Glutamatergic neuron (in vitro differentiated cells): Measurements from ENCODE around the gene COL4A6. TPM values are rescaled to one million over a fixed set of nuclear protein-coding genes. Genes with fewer than 3 reads are reported as not detected.
A peak's percentile ranks its signal among the peaks of the same experiment; 100 is the strongest.

Experiments
- DNase-seq: peaks from one replicate; pipeline ENCODE4 v3.0.0; 2022
- H3K27ac Mint-ChIP-seq: one replicate; pipeline ENCODE4 v1.8.0; 2020; ENCODE audit warnings: mild to moderate bottlenecking, mixed read lengths, inconsistent platforms; ENCODE audit not compliant: unreplicated experiment
- H3K27me3 Mint-ChIP-seq: one replicate; pipeline ENCODE4 v1.8.0; 2020; ENCODE audit warnings: mild to moderate bottlenecking, moderate library complexity, mixed read lengths, inconsistent platforms; ENCODE audit not compliant: unreplicated experiment
- H3K36me3 Mint-ChIP-seq: one replicate; pipeline ENCODE4 v1.8.0; 2020; ENCODE audit warnings: mild to moderate bottlenecking, mixed read lengths, inconsistent platforms; ENCODE audit not compliant: unreplicated experiment
- H3K4me1 Mint-ChIP-seq: one replicate; pipeline ENCODE4 v1.8.0; 2020; ENCODE audit warnings: mild to moderate bottlenecking, low read depth, mixed read lengths, inconsistent platforms; ENCODE audit not compliant: unreplicated experiment
- H3K4me3 Mint-ChIP-seq: one replicate; pipeline ENCODE4 v1.8.0; 2020; ENCODE audit warnings: mild to moderate bottlenecking, mixed read lengths, inconsistent platforms; ENCODE audit not compliant: unreplicated experiment
- H3K9me3 Mint-ChIP-seq: one replicate; pipeline ENCODE4 v1.8.0; 2020; ENCODE audit warnings: mild to moderate bottlenecking, moderate library complexity, mixed read lengths, inconsistent platforms; ENCODE audit not compliant: unreplicated experiment
- CTCF ChIP-seq: fragments of 200-600 bp; sonication (generic); IDR thresholded peaks from one replicate; pipeline ENCODE4 v1.5.0; 2021; ENCODE audit not compliant: partially characterized antibody, unreplicated experiment
- total RNA-seq: library from RNA; stranded (reverse); fragmentation: NEBNext Ultra II Directional; extraction: Animal tissue kit (Norgen Biotek cat#: 25700); gene quantifications from one replicate; pipeline ENCODE4 v1.2.1, GENCODE V29; 2021; ENCODE audit not compliant: unreplicated experiment

COL4A6 gene
- total RNA-seq, 1 donor from 2014 or later, result 0.05 TPM

GRCh38 chrX:108349210-108349609 lies 89.0 kb downstream of the COL4A6 start:
- DNase-seq, result no peak
- TF ChIP-seq CTCF, result no peak
- Mint-ChIP-seq H3K36me3 (no peaks in the 10 kb centered on the region), H3K9me3 (no peaks in the 10 kb centered on the region), H3K27me3 (no peaks in the 10 kb centered on the region), H3K4me3 (no peak overlapping the region), H3K27ac (no peak overlapping the region), H3K4me1 (no peaks in the 10 kb centered on the region)

GRCh38 chrX:108348525-108348924 lies 89.7 kb downstream of the COL4A6 start:
- no peaks in the 10 kb centered on the region for H3K36me3 Mint-ChIP-seq
- no peak for DNase-seq
- no peaks in the 10 kb centered on the region for H3K4me1 Mint-ChIP-seq
- H3K27ac Mint-ChIP-seq, result no peak overlapping the region
- no peak overlapping the region for H3K4me3 Mint-ChIP-seq
- no peaks in the 10 kb centered on the region for H3K9me3 Mint-ChIP-seq
- no peak for TF ChIP-seq CTCF
- no peaks in the 10 kb centered on the region for H3K27me3 Mint-ChIP-seq

GRCh38 chrX:108347800-108348199 lies 90.4 kb downstream of the COL4A6 start:
- Mint-ChIP-seq H3K27ac (peak overlapping the region; percentile 35), H3K36me3 (no peaks in the 10 kb centered on the region), H3K27me3 (no peaks in the 10 kb centered on the region), H3K9me3 (no peaks in the 10 kb centered on the region), H3K4me1 (no peaks in the 10 kb centered on the region), H3K4me3 (no peak overlapping the region)
- DNase-seq, result peak; percentile 10
- TF ChIP-seq CTCF, result no peak

GRCh38 chrX:108344216-108344615 lies 94.0 kb downstream of the COL4A6 start:
- H3K27ac Mint-ChIP-seq, result no peak overlapping the region
- H3K4me1 Mint-ChIP-seq, result no peaks in the 10 kb centered on the region
- no peak overlapping the region for H3K4me3 Mint-ChIP-seq
- no peaks in the 10 kb centered on the region for H3K9me3 Mint-ChIP-seq
- H3K27me3 Mint-ChIP-seq, result no peaks in the 10 kb centered on the region
- no peak for TF ChIP-seq CTCF
- H3K36me3 Mint-ChIP-seq, result no peaks in the 10 kb centered on the region
- DNase-seq, result no peak

GRCh38 chrX:108341947-108342346 lies 96.3 kb downstream of the COL4A6 start:
- no peak overlapping the region for H3K4me3 Mint-ChIP-seq
- DNase-seq, result no peak
- H3K4me1 Mint-ChIP-seq, result no peaks in the 10 kb centered on the region
- no peaks in the 10 kb centered on the region for H3K9me3 Mint-ChIP-seq
- H3K36me3 Mint-ChIP-seq, result no peaks in the 10 kb centered on the region
- H3K27ac Mint-ChIP-seq, result no peak overlapping the region
- H3K27me3 Mint-ChIP-seq, result no peaks in the 10 kb centered on the region
- no peak for TF ChIP-seq CTCF
